Sigmoid colon (tissue), 7 donors: ENCODE data around the gene HOMER3. TPM values are rescaled to one million over a fixed set of nuclear protein-coding genes. Genes with fewer than 3 reads are reported as not detected.

Experiments used
- DNase-seq: peaks from one replicate; pipeline ENCODE4 v3.0.0-alpha.2; 2019
- H3K27ac ChIP-seq, 4 donors: fragments of 200-600 bp; sonication (generic); one replicate each; pipeline ENCODE4 v1.5.1; 2016 to 2019; ENCODE audit warnings: mild to moderate bottlenecking in 1 of 4
- H3K27me3 ChIP-seq, 3 donors: fragments of 200-600 bp; sonication (generic); one replicate each; pipeline ENCODE4 v1.5.1; 2019; ENCODE audit warnings: mild to moderate bottlenecking in 1 of 3
- H3K36me3 ChIP-seq, 4 donors: fragments of 200-600 bp; sonication (generic); one replicate each; pipeline ENCODE4 v1.5.1; 2016 to 2019
- H3K4me1 ChIP-seq, 4 donors: fragments of 200-600 bp; sonication (generic); one replicate each; pipeline ENCODE4 v1.5.1; 2017 to 2019
- H3K4me3 ChIP-seq, 4 donors: fragments of 200-600 bp; sonication (generic); one replicate each; pipeline ENCODE4 v1.5.1; 2017 to 2019; ENCODE audit warnings: mild to moderate bottlenecking in 2 of 4, moderate library complexity in 1 of 4
- H3K9me3 ChIP-seq, 4 donors: fragments of 200-600 bp in 3 of 4; sonication (generic) in 3 of 4; one replicate each; pipeline versions ENCODE4 v1.5.1 to v1.6.1; 2013 to 2019
- EP300 ChIP-seq, 4 donors: sonication (generic); formaldehyde crosslinking; IDR thresholded peaks; one replicate each; pipeline ENCODE4 v1.6.1; 2017; ENCODE audit warnings: antibody characterized with exemption in 4 of 4
- POLR2A ChIP-seq, 2 donors: fragments of 450-650 bp; IDR thresholded peaks; one replicate each; pipeline ENCODE4 v1.6.1; 2016; ENCODE audit warnings: antibody characterized with exemption in 2 of 2, mild to moderate bottlenecking in 2 of 2, moderate library complexity in 2 of 2
- POLR2AphosphoS5 ChIP-seq, 4 donors: sonication (generic); formaldehyde crosslinking; IDR thresholded peaks; one replicate each; pipeline ENCODE4 v1.6.1; 2017; ENCODE audit warnings: antibody characterized with exemption in 4 of 4
- WGBS, 2 donors: extraction: QIAGEN DNeasy Blood & Tissue Kit; methylation state at CpG; one replicate each; pipeline ENCODE4 v1.1.7; 2013; 5-methylcytosine and 5-hydroxymethylcytosine counted together
- intact Hi-C: fragments of 100-400 bp; cut with DNase I; formaldehyde crosslinking; loops from one replicate; pipeline ENCODE4 v1.15.1; 2023
- polyA plus RNA-seq, 3 donors: library from polyadenylated mRNA; stranded (reverse); fragments of 200-250 nt; gene quantifications; one replicate each; pipeline ENCODE4 v1.2.3, GENCODE V29; 2013
- total RNA-seq, 4 donors: library from RNA; depleted of rRNA; stranded (reverse); fragments of >200 nt; gene quantifications; one replicate each; pipeline ENCODE4 v1.1.0, GENCODE V29; 2016
- TF ChIP-seq, protein P1 (sequence below), 4 experiments: fragments of 450-650 bp in 3 of 4; fragments of 200-600 bp in 1 of 4; IDR thresholded peaks; one replicate each; pipeline ENCODE4 v1.5.1; 2016 to 2019; ENCODE audit warnings: antibody characterized with exemption in 4 of 4, mild to moderate bottlenecking in 3 of 4, moderate library complexity in 2 of 4
- donor health status: healthy with polysubstance abuse.
- donor health status: Bipolar disorder and iron deficiency.
- donor health status: healthy.

Gene HOMER3
- total and polyA plus RNA-seq, 7 donors = 6.2 to 36.3 (median 22.8) TPM

DNA sequence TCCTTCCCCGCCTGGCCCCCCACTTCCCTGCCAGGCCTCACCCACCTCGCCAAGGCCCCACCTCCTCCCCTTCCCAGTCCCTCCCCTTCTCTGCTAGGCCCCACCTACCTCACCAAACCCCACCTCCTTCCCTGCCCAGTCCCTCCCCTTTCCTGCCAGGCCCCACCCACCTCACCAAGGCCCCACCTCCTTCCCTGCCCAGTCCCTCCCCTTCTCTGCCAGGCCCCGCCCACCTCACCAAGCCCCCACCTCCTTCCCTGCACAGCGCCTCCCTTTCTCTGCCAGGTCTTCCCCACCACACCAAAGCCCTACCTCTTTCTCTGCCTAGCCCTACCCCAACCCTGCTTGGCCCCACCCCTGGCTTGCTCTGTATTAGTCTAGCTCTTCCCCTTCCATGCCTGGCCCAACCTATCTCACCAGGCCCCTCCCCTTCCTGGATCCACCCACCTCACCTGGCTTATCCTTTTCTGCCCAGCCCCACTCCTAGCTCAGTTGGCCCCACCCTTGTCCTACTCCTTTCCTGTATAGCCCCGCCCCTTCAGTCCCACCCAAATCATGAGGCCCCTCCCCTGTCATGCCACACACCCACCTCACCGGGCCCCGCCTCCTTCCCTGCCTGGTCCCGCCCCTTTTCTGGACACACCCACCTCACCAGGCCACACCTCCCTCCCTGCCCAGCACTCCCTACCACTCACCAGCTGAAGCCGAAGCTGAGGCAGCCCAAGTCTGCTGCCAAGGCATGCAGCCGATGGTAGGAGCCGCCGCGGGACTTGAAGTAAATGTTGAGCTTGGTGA, 61.2 kb downstream of the HOMER3 start:
- Histone ChIP-seq H3K9me3 (no peaks in the 10 kb centered on the region), H3K36me3 (no peaks in the 10 kb centered on the region), H3K4me1 (no peaks in the 10 kb centered on the region), H3K27ac (no peak overlapping the region), H3K27me3 (no peaks in the 10 kb centered on the region), H3K4me3 (no peak overlapping the region)
- no peak for DNase-seq
- TF ChIP-seq POLR2A (IDR thresholded peaks at IDR 0.05) (no peak), POLR2AphosphoS5 (IDR thresholded peaks at IDR 0.05) (no peak), EP300 (IDR thresholded peaks at IDR 0.05) (no peak)
- TF ChIP-seq, protein P1, sequence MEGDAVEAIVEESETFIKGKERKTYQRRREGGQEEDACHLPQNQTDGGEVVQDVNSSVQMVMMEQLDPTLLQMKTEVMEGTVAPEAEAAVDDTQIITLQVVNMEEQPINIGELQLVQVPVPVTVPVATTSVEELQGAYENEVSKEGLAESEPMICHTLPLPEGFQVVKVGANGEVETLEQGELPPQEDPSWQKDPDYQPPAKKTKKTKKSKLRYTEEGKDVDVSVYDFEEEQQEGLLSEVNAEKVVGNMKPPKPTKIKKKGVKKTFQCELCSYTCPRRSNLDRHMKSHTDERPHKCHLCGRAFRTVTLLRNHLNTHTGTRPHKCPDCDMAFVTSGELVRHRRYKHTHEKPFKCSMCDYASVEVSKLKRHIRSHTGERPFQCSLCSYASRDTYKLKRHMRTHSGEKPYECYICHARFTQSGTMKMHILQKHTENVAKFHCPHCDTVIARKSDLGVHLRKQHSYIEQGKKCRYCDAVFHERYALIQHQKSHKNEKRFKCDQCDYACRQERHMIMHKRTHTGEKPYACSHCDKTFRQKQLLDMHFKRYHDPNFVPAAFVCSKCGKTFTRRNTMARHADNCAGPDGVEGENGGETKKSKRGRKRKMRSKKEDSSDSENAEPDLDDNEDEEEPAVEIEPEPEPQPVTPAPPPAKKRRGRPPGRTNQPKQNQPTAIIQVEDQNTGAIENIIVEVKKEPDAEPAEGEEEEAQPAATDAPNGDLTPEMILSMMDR (IDR thresholded peaks at IDR 0.05) = no peak
- intact Hi-C loops = no loop called here
- WGBS, 2 donors = 27 to 70% methylated on average over 13 of the region's 13 CpGs

Other genes with a start within 250 kb of the HOMER3 start
- 1 to 10 TPM in 2 of 4 donors, under 1 TPM in 2; 0.54 to 6.9 (median 1.0) TPM for gene COMP, start 149.9 kb downstream of the HOMER3 start, total RNA-seq
- gene COMP, start 149.9 kb downstream of the HOMER3 start, polyA plus RNA-seq = under 1 TPM in 1 of 3 donors, not detected in 2; 0.22 TPM
- gene UPF1, start 109.3 kb downstream of the HOMER3 start, total RNA-seq = 10 to 100 TPM; 48.4 to 55.3 (median 49.0) TPM
- 10 to 100 TPM; 27.6 to 62.1 (median 31.4) TPM for gene UPF1, start 109.3 kb downstream of the HOMER3 start, polyA plus RNA-seq
- gene CERS1, start 45.1 kb downstream of the HOMER3 start, total RNA-seq = 1 to 10 TPM in 2 of 4 donors, under 1 TPM in 2; 0.36 to 3.6 (median 1.1) TPM
- under 1 TPM in 1 of 3 donors, not detected in 2; 0.70 TPM for gene CERS1, start 45.1 kb downstream of the HOMER3 start, polyA plus RNA-seq
- gene COPE, start 21.8 kb downstream of the HOMER3 start, total RNA-seq = 100 to 1,000 TPM; 130 to 198 (median 157) TPM
- gene COPE, start 21.8 kb downstream of the HOMER3 start, polyA plus RNA-seq = 100 to 1,000 TPM; 269 to 346 (median 280) TPM
- 10 to 100 TPM; 32.7 to 39.6 (median 38.4) TPM for gene DDX49, start 21.5 kb downstream of the HOMER3 start, total RNA-seq
- gene DDX49, start 21.5 kb downstream of the HOMER3 start, polyA plus RNA-seq = 10 to 100 TPM; 35.4 to 51.1 (median 46.1) TPM
- 10 to 100 TPM; 25.0 to 82.3 (median 33.2) TPM for gene SUGP2, start 92.3 kb upstream of the HOMER3 start, total RNA-seq
- gene SUGP2, start 92.3 kb upstream of the HOMER3 start, polyA plus RNA-seq = 10 to 100 TPM in 1 of 3 donors, 1 to 10 TPM in 2; 7.8 to 45.8 (median 9.0) TPM
- gene ARMC6, start 92.4 kb upstream of the HOMER3 start, total RNA-seq = 10 to 100 TPM; 11.4 to 21.7 (median 13.5) TPM
- gene ARMC6, start 92.4 kb upstream of the HOMER3 start, polyA plus RNA-seq = 10 to 100 TPM; 15.6 to 23.5 (median 20.3) TPM
- 1 to 10 TPM; 6.3 to 8.2 (median 7.3) TPM for gene SLC25A42, start 122.8 kb upstream of the HOMER3 start, total RNA-seq
- gene SLC25A42, start 122.8 kb upstream of the HOMER3 start, polyA plus RNA-seq = 1 to 10 TPM; 2.4 to 9.5 (median 9.0) TPM
- gene TMEM161A, start 197.3 kb upstream of the HOMER3 start, total RNA-seq = 10 to 100 TPM; 14.8 to 28.0 (median 18.3) TPM
- 10 to 100 TPM in 1 of 3 donors, 1 to 10 TPM in 2; 3.0 to 22.6 (median 4.4) TPM for gene TMEM161A, start 197.3 kb upstream of the HOMER3 start, polyA plus RNA-seq
- gene MEF2B, start 229.0 kb upstream of the HOMER3 start, total RNA-seq = not detected
- 1 to 10 TPM in 1 of 3 donors, not detected in 2; 2.2 TPM for gene MEF2B, start 229.0 kb upstream of the HOMER3 start, polyA plus RNA-seq